ENCODE data around the gene SLC51A. TPM values are rescaled to one million over a fixed set of nuclear protein-coding genes. Genes with fewer than 3 reads are reported as not detected.
"Not testable (repeated sequence)": the region's sequence is repeated elsewhere in the genome, so short reads cannot be mapped to it uniquely, and the experiment has no call there.

Gene SLC51A
- total RNA-seq, 1 experiment from 2014 or later: not detected

- no peak for DNase-seq (ENCODE audit: low read depth)
Observed at GRCh38 chr3:196193133-196193735, 23.1 kb upstream of the SLC51A start.

DNA sequence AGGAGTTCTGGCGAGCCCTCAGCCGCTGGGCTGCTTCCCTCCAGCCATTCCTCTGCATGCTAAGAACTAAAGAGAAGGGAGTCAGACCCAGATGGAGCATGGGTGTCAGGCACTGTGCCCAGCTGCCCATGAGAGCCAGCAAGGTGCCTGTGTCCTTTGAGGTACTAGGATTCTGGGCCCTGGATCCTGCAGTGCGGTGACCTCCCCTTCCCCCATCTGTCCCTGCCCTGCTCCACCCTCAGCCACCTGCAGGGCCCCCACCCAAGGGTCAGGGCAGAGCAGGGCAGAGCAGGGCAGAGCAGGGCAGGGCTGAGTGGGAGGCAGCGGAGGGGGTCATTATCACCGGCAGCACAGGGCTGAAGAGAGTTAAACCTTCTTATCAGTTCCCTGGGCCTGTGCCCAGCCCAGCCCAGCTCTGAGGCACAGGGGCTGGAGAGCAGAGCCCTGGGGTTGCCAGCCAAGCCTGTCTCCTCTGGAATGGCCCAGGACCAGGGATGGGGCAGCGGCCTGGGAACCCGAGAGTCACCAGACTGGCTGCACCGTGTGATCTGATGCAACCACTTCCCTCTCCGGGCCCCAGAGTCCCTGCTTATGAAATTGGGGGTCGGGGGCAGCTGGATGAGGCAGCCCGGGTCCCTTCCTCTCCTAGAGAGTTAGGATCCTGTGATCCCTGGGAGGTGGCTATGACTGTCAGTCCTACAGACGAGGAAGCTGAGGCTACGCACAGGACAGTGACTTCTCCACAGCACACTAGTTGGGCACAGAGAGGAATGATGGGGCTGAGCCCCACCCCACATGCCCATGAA, 22.4 kb upstream of the SLC51A start:
- DNase-seq (ENCODE audit: low read depth): no peak

DNA sequence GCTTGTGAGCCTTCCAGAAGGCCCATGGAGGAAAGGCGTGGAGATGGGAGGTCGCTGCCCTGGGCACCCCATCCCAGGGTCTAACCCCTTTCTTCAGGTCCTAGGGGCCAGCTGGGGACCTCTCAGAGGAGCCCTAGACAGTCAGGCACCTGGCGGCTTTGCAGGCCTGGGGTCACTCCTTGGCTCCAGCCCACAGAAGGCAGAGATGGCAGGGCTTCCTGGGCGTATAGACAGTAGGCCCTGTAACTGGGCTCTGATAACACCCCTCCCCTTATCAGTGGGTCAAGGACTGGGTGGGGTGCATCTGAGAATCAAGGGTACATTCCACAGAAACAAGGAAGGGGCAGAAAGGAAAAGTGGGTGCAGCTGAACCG, 21.8 kb upstream of the SLC51A start:
- no peak for DNase-seq (ENCODE audit: low read depth)

- DNase-seq (ENCODE audit: low read depth): no peak
Observed at GRCh38 chr3:196195664-196196265, 20.6 kb upstream of the SLC51A start.

- no peak for DNase-seq (ENCODE audit: low read depth)
Observed at GRCh38 chr3:196197524-196197923, 18.8 kb upstream of the SLC51A start.

GRCh38 chr3:196198081-196198675, 18.2 kb upstream of the SLC51A start:
- no peak for DNase-seq (ENCODE audit: low read depth)

DNA sequence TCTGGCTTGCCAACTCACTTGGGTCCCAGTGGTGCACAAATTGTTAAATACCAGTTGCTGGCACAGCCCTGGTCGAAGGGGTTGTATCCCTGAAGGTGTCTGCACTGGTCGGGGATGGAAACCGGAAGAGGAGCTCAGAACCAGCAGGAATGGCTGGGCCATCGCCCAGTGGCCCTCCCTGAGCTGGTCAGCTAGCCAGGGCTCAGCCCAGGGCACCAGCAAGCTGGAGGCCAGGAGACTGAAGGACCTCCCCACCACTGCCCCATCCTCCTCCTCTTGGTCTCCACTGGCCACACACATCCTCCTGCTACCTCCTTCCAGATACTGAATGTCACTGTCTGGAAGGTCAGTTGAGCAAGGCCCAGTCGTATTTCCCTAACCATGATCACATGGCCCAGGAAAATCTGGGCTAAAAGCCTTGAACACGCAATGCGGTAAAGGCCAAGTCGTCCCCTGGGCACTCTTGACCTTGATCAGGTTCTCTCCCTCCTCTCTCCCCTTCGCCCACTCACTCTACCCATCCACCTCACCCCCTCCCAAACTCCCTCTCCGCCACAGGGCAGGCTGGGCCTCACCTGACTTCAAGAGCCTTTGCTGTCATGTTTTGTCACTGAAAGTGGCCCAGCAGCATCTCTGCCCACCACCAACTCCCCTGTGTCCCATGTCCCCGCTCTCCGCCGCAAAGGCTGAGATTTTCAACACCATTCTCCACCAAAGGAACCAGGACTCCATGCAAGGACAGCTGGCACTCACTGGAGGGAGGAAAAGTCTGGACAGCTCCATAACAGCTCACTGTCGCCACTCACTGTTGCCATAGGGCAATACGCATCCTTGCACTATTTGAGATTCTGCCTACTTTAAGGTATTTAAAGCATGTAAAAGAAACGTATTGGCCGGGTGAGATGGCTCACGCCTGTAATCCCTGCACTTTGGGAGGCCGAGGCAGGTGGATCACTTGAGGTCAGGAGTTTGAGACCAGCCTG, 17.3 kb upstream of the SLC51A start:
- peak; percentile 29 for DNase-seq (ENCODE audit: low read depth)

- DNase-seq (ENCODE audit: low read depth): peak; percentile 60
Observed at GRCh38 chr3:196202516-196202970, 13.8 kb upstream of the SLC51A start.

DNA sequence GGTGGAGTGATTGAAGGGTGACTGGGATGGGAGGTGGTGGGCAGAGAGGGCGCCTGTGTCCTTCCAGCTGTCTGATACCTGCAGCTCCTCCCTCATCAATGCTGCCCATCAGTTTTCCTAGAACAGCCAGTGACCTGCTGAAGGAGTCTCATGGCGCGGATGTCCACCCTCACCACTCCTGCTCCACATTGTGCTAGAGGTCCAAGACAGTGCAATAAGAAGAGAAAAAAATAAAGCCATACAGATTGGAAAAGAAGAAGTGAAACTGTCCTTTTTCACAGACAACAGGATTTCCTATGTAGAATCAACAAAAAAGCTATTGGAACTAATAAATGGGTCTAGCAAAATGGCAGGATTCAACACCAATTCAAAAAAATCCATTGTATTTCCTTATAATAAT, 12.5 kb upstream of the SLC51A start:
- DNase-seq (ENCODE audit: low read depth): no peak

DNA sequence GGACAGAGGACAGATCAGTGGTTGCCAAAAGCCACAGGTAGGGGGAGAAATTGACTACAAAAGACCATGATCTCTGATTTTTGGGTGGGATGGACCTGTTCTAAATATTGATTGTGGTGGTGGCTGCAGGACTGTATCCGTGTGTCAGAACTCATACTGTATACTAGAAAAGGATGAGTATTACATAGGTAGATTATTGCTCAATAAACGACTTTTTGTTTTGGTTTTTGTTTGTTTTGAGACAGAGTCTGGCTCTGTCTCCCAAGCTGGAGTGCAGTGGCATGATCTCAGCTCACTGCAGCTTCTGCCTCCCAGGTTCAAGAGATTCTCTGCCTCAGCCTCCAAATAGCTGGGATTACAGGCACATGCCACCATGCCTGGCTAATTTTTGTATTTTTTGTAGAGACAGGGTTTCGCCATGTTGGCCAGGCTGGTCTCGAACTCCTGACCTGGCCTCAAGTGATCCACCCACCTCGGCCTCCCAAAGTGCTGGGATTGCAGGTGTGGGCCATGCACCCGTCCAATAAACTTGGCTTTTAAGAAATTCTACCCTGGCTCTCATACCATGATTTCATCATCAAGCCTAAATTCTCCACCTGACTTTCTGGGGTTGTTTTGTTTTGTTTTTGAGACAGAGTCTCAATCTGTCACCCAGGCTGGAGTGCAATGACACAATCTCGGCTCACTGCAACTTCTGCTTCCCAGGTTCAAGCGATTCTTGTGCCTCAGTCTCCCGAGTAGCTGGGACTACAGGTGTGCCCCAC, 10.7 kb upstream of the SLC51A start:
- DNase-seq (ENCODE audit: low read depth): not testable (repeated sequence)

DNA sequence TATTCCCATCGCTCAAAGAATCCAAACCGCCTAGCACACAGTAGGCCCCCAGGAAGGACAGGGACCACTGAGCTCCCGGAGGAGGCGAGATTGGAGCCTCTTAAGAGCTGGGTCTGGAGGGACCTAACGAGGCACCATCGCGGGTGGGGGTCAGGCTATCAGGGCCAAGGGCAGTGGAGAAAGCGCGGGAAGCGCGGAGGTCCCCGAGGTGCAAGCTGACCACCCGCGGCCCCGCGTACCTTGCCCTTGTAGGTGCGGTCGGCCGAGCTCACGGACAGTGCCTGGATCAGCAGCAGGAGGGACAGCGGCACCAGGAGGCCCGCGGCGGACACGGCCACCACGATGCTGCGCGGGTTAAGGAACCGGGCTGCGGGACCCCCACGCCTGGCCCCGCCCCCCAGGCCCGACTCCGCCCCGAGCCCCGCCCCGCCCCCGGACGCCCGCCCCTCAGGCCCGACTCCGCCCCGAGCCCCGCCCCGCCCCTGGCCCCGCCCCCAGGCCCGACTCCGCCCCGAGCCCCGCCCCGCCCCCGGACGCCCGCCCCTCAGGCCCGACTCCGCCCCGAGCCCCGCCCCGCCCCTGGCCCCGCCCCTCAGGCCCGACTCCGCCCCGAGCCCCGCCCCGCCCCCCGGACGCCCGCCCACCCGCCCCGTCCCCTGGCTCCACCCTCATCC, 9.0 kb upstream of the SLC51A start:
- no peak for DNase-seq (ENCODE audit: low read depth)

- DNase-seq (ENCODE audit: low read depth): peak; percentile 61
Observed at GRCh38 chr3:196207833-196208607, 8.3 kb upstream of the SLC51A start.

- no peak for DNase-seq (ENCODE audit: low read depth)
Observed at GRCh38 chr3:196208942-196209695, 7.2 kb upstream of the SLC51A start.

GRCh38 chr3:196209944-196210672, 6.2 kb upstream of the SLC51A start:
- not testable (repeated sequence) for DNase-seq (ENCODE audit: low read depth)

DNA sequence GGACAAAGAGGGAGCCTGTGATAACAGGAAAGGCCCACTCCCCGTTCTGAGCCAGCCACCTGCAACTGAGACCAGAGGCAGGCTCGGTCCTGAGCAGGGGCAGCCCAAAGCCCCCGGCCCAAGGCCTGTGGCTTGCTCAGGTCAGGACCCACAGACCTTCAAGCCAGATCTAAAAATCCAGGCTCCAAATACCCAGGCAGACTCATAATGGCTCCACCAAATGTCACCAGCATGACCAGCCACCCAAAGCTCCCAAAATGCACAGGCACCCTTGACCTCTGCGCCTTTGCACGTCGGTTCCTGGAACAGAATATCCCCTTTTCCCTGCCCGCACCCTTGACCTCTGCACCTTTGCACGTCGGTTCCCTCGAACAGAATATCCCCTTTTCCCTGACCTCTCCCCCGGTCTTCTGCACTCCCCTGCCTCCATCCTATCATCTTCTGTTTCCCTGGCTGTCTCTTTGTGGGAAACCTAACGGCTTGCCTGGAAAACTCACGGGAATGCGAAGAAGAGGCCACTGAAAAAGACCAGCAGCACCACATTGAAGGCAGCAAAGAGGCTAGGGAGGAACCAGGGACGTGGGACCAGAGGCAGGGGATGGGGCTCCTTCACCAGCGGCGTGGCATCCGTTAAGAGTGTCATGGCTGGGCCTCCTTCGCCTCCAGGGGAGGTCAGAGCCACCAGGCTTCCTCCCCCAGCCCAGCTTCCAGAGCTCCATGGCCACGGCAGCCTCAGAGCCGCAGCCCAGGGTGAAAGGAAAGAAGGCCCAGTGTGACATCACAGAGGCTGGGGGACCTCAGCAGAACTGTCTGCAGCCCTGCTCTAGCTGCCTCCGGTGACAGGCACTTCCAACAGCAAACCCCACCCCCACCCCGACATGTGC, 5.4 kb upstream of the SLC51A start, which contains the start of gene ZDHHC19:
ZDHHC19 (minus strand) TSS at position 728 of the 884 bp plus-strand sequence; CDS start at position 643, 85 bp downstream.
- no peak for DNase-seq (ENCODE audit: low read depth)

DNA sequence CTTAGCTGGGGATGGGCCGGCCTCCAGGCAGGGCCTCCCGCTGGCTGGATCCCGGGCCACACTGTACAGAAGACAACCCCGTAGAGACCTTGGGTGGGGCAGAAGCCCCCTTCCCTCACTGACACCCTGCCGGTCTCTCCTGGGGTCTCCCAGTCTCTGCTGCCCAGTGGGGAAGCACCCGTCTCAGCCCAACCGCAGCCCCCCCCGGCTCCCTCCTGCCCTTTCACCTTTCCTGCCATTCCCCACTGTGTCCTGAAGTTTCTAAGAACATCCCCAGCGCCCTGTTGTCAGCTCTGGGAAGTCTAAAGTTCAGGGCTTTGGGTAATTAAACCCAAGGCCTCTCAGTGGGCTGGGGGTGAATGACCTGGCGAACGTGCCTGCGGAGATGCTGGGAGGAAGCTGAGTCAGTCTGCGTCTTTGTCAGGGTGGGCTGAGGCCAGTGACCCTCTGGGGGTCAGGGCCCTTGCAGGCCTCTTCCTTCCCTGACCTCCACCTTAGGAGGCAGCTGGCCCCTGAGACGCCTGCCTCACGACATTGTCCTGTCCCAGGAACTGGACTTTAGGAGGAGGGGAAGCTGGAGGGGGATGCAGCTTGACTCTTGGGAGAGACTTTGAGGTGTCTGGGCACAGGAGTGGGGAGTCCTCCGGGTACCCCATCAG, 1.4 kb upstream of the SLC51A start:
- DNase-seq (ENCODE audit: low read depth): no peak

Measured in RPMI7951 (cell line).